ENCODE results near the gene SLC52A3.

The SLC52A3 gene

GRCh38 chr20:721876-722275 is 46.4 kb downstream of the SLC52A3 start:
- Histone ChIP-seq H3K27me3 (peaks cover 0 to 43% of the 10 kb centered on the region in 2 donors), H3K36me3 (no peaks in the 10 kb centered on the region), H3K4me3 (no peak overlapping the region), H3K4me1 (no peaks in the 10 kb centered on the region), H3K9me3 (no peaks in the 10 kb centered on the region), H3K27ac (no peak overlapping the region)
- TF ChIP-seq, protein P1, sequence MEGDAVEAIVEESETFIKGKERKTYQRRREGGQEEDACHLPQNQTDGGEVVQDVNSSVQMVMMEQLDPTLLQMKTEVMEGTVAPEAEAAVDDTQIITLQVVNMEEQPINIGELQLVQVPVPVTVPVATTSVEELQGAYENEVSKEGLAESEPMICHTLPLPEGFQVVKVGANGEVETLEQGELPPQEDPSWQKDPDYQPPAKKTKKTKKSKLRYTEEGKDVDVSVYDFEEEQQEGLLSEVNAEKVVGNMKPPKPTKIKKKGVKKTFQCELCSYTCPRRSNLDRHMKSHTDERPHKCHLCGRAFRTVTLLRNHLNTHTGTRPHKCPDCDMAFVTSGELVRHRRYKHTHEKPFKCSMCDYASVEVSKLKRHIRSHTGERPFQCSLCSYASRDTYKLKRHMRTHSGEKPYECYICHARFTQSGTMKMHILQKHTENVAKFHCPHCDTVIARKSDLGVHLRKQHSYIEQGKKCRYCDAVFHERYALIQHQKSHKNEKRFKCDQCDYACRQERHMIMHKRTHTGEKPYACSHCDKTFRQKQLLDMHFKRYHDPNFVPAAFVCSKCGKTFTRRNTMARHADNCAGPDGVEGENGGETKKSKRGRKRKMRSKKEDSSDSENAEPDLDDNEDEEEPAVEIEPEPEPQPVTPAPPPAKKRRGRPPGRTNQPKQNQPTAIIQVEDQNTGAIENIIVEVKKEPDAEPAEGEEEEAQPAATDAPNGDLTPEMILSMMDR (IDR thresholded peaks at IDR 0.05): no peak
- intact Hi-C loops (cut with DNase I; ENCODE audit: low total_unique reads): no loop called here
- no peak for DNase-seq

- H3K9me3 ChIP-seq: no peaks in the 10 kb centered on the region
- peaks cover 0 to 35% of the 10 kb centered on the region in 2 donors for H3K27me3 ChIP-seq
- H3K36me3 ChIP-seq: no peaks in the 10 kb centered on the region
- H3K27ac ChIP-seq: no peak overlapping the region
- TF ChIP-seq, protein P1 (IDR thresholded peaks at IDR 0.05): no peak
- H3K4me1 ChIP-seq: no peaks in the 10 kb centered on the region
- DNase-seq: no peak
- no peak overlapping the region for H3K4me3 ChIP-seq
- intact Hi-C loops (cut with DNase I; ENCODE audit: low total_unique reads): no loop called here
These were observed 48.5 kb downstream of the SLC52A3 start for GRCh38 chr20:719816-720215.

GRCh38 chr20:719068-719467 is 49.2 kb downstream of the SLC52A3 start:
- DNase-seq: no peak
- H3K27me3 ChIP-seq: peaks cover 0 to 31% of the 10 kb centered on the region in 2 donors
- no peak overlapping the region for H3K27ac ChIP-seq
- H3K4me1 ChIP-seq: no peaks in the 10 kb centered on the region
- no peaks in the 10 kb centered on the region for H3K9me3 ChIP-seq
- intact Hi-C loops (cut with DNase I; ENCODE audit: low total_unique reads): no loop called here
- H3K36me3 ChIP-seq: no peaks in the 10 kb centered on the region
- TF ChIP-seq, protein P1 (IDR thresholded peaks at IDR 0.05): no peak
- H3K4me3 ChIP-seq: no peak overlapping the region

DNA sequence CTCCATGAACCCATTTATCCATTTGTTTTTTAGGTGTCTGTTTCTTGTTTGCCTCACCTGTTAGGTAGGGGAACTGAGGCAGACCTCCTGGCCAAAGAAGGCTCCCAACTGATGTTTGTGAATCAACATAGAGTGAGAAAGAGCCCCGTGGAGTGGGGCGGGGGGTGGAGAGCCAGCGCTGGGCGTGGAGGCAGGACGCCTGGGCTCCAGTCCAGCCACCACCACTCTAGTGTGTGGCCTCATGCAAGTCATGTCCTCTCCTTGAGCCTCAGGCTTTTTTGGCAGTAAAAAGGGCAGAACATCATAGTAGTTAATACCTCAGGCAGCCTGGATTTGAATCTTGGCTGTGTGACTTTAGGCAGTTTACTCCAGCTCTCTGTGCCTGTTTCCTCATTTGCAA is 50.5 kb downstream of the SLC52A3 start:
- Histone ChIP-seq H3K36me3 (no peaks in the 10 kb centered on the region), H3K4me3 (no peak overlapping the region), H3K4me1 (no peaks in the 10 kb centered on the region), H3K27ac (no peak overlapping the region), H3K9me3 (peaks cover 0 to 8% (median 5%) of the 10 kb centered on the region in 3 donors), H3K27me3 (peaks cover 0 to 22% of the 10 kb centered on the region in 2 donors)
- no peak for DNase-seq
- TF ChIP-seq, protein P1 (IDR thresholded peaks at IDR 0.05): no peak
- intact Hi-C loops (cut with DNase I; ENCODE audit: low total_unique reads): no loop called here

DNA sequence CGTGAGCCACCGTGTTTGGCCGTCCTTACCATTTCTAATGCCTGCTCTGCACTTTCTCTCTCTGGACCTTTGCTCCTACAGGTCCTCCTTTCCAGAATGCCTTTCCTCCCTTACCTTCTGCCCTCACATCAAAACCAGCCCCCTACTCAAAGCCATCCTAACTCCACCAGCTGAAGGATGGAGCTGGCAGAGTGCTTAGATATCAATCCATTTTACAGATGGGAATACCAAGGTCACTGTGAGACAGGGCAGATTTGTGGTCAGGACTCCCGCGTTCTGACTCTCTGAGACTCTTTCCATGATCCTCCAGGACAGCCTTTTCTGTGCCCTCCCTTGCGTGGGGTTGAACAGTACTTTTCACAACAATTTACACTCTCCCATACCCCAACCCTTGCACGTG is 51.0 kb downstream of the SLC52A3 start:
- Histone ChIP-seq H3K9me3 (peaks cover 0 to 8% (median 5%) of the 10 kb centered on the region in 3 donors), H3K36me3 (no peaks in the 10 kb centered on the region), H3K27me3 (peaks cover 0 to 18% of the 10 kb centered on the region in 2 donors), H3K4me3 (no peak overlapping the region), H3K4me1 (no peaks in the 10 kb centered on the region), H3K27ac (no peak overlapping the region)
- TF ChIP-seq, protein P1 (IDR thresholded peaks at IDR 0.05): no peak
- DNase-seq: no peak
- intact Hi-C loops (cut with DNase I; ENCODE audit: low total_unique reads): no loop called here

DNA sequence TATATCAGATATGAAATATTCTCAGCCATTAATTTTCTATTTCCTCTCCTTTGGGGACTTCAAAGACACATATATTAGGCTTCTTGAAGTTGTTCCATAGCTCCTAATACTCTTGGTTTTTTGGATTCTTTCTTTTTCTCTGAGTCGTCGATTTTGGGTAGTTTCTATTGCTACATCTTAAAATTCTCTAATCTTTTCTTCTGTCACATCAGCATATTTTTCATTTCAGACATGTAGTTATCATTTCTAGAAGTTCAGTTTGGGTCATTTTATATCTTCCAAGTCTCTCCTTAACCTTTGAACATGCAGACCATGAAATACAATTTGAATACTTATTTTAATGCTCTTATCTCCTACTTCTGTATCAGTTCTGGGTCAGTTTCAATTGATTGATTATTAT is 53.8 kb downstream of the SLC52A3 start:
- no peaks in the 10 kb centered on the region for H3K36me3 ChIP-seq
- TF ChIP-seq, protein P1 (IDR thresholded peaks at IDR 0.05): no peak
- no peak for DNase-seq
- H3K4me3 ChIP-seq: no peak overlapping the region
- H3K4me1 ChIP-seq: peaks cover 0 to 8% (median 3%) of the 10 kb centered on the region in 4 donors
- peaks cover 0 to 24% of the 10 kb centered on the region in 2 donors for H3K27me3 ChIP-seq
- peaks cover 0 to 8% (median 5%) of the 10 kb centered on the region in 3 donors for H3K9me3 ChIP-seq
- intact Hi-C loops (cut with DNase I; ENCODE audit: low total_unique reads): no loop called here
- H3K27ac ChIP-seq: no peak overlapping the region
